Erythroblast (primary cell): Measurements from ENCODE around the gene PROSER3.

Experiments
- DNase-seq, 2 experiments: peaks; one replicate each; lab custom pipeline; 2025; lab: John Stamatoyannopoulos, UW
- GATA1 ChIP-seq: IDR thresholded peaks from 2 replicates; pipeline ENCODE4 v1.6.1; 2011; ENCODE audit warnings: low read depth, mild to moderate bottlenecking, control low read depth, low read length, moderate library complexity
- POLR2A ChIP-seq: IDR thresholded peaks from 2 replicates; pipeline ENCODE4 v1.6.1; 2011; ENCODE audit warnings: mild to moderate bottlenecking, low read length

Gene PROSER3

DNA sequence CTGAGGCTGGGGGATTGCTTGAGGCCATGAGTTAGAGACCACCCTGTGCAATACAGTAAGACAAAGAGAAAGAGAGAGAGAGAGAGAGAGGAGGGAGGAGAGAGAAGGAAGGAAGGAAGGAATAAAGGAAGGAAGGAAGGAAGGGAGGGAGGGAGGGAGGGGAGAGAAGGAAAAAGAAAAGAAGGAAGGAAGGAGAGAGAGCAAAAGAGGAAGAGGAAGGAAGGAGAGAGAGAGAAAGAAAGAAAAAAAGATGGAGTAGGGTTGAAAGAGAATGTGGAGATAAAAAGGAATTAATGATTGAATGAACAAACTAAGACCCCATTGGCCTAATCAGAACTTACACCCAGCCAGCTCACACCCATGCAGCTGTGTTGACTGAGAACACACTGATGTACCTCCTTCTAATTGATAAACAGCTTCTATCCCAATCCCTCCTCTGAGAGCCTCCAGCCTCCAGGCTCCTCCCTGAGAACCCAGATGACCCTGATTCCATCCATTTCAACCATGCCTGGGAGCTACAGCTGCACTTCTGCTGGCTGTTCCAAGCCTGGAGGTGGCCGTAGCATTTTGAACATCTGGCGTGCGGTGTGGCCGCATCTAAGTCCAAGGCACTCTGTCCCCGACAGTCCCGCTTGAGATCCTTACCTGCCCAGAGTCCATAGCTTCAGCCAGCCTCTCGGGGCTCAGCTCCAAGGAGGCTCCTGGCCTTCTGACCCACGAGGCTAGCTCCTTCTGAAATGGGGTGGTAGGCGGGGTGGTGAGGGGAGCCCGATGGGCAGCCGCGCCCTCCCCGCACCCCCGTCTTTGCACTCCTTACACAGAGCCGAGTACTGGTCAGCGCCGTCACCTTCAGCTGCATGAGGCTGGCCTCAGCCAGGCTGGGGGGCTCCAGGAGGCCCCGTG, 53.6 kb downstream of the PROSER3 start:
- no peak for TF ChIP-seq GATA1
- no peak for TF ChIP-seq POLR2A
- DNase-seq: no peak

DNA sequence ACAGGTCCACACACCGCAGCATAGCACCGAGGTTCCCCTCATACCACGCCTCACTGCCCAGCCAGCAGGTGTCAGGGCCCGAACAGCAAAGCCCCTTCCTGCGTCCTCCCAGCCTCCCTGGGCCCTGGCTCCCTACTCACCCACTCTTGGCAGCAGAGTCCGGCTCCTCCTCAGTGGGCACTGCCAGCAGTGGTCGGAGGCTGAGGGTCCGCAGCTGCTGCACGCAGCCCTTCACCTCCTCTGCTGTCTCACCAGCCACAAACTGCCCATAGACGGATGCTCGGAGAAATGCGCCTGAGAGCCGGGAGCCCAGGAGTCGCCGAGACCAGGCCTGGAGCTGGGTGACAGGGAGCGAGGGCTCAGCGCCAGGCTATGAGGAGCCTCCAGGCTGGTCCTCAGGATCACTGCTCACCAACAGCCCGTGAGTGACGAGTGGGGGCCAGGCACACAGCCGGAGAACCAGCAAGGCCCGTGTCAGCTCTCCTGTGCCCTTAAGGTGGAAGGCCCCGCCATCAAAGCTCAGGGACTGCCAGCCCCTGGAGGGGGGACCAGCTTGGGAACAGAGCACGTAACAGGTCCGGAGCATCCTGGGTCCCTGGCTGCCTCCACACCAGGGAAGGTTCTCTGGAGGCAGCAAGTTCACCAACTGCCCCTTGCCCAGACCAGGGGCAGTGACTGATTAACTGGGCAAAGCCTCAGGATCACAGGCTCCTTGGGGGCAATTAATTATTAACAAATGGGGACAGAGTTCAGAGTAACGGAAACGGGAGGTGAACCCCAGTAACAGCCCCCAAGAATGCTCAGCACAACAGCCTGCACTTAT, 54.5 kb downstream of the PROSER3 start, which contains the start of gene PRODH2:
TSS of gene PRODH2 (minus strand) at position 626 of the 823 bp plus-strand sequence. CDS start at position 586, 40 bp downstream.
- TF ChIP-seq GATA1 (no peak), POLR2A (no peak)

GRCh38 chr19:35813043-35813890, 55.3 kb downstream of the PROSER3 start:
- TF ChIP-seq GATA1 (no peak), POLR2A (no peak)

More for the DNA sequence above, 54.5 kb downstream of the PROSER3 start, which contains the start of gene PRODH2:
- DNase-seq: no peak

GRCh38 chr19:35816262-35816661, 58.3 kb downstream of the PROSER3 start:
- TF ChIP-seq POLR2A (no peak), GATA1 (no peak)
- no peak for DNase-seq

More at GRCh38 chr19:35813043-35813890, 55.3 kb downstream of the PROSER3 start:
- no peak for DNase-seq

- TF ChIP-seq GATA1 (no peak), POLR2A (no peak)
- no peak for DNase-seq
These were observed 58.9 kb downstream of the PROSER3 start for GRCh38 chr19:35816846-35817245.

DNA sequence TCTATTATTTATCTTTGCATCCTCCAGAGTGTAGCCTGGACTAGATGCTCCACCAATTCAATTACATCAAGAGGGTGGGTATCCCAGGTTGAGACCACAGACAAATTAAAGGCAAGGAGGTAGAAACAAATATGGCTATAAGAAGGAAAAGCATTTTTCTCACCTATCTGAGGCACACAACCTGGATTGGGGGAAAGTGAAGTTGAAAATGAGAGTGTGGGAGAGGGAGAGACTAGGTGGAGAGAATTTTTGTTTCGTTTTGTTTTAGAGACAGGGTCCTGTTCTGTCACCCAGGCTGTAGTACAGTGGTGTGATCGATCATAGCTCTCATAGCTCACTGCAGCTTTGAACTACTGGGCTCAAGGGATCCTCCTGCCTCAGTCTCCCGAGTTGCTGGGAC, 60.5 kb downstream of the PROSER3 start:
- no peak for DNase-seq
- TF ChIP-seq GATA1: no peak
- TF ChIP-seq POLR2A: no peak
